A549 (cell line): ENCODE data around the gene GPR21. TPM values are rescaled to one million over a fixed set of nuclear protein-coding genes. Genes with fewer than 3 reads are reported as not detected.

Experiments used
- ATAC-seq, 2 experiments: fragments of 200-7000 bp in 1 of 2; fragments of >200 bp in 1 of 2; cut with Nextera tagmentation in 1 of 2; cut with Tn5 transposase in 1 of 2; 3 replicates each; pipeline versions ENCODE4 v1.8.0 to v1.9.1; 2018 to 2020; ENCODE audit warnings: mild to moderate bottlenecking in 1 of 2, moderate library complexity in 1 of 2
- CTCF ChIA-PET: fragments of 300-600 bp; sonication (Branson Sonifier 250); formaldehyde crosslinking; extraction: SDS; loops from one replicate; lab custom pipeline; 2021; ENCODE audit warnings: antibody characterized with exemption, inconsistent platforms; lab: Yijun Ruan, JAX
- POLR2A ChIA-PET: fragments of 350-600 bp; formaldehyde crosslinking; extraction: SDS; loops from one replicate; lab custom pipeline; 2021; ENCODE audit warnings: antibody characterized with exemption, inconsistent platforms; lab: Yijun Ruan, JAX
- DNase-seq, 2 experiments: peaks; one replicate each; pipeline versions ENCODE4 v3.0.0 to v3.0.0-alpha.2; 2011 to 2016; ENCODE audit warnings: low read depth in 1 of 2, low spot score in 1 of 2
- FAIRE-seq: peaks from 2 replicates; lab custom pipeline; 2011; peaks lifted over from hg19 to GRCh38; lab: Jason Lieb, UNC
- H3K27ac ChIP-seq, 2 experiments: fragments of >200 bp; sonication (Bioruptor Twin); formaldehyde crosslinking; 3 replicates each; pipeline ENCODE4 v1.5.1; 2016 to 2017
- H3K4me1 ChIP-seq: fragments of >200 bp; sonication (Bioruptor Twin); formaldehyde crosslinking; 3 replicates; pipeline ENCODE4 v1.6.1; 2016
- H3K4me2 ChIP-seq: fragments of >200 bp; sonication (Bioruptor Twin); formaldehyde crosslinking; 3 replicates; pipeline ENCODE4 v1.6.1; 2016
- H3K4me3 ChIP-seq: fragments of >200 bp; sonication (Bioruptor Twin); formaldehyde crosslinking; 3 replicates; pipeline ENCODE4 v1.5.1; 2016
- H3K9me3 ChIP-seq: fragments of >200 bp; sonication (Bioruptor Twin); formaldehyde crosslinking; 3 replicates; pipeline ENCODE4 v1.6.1; 2016
- ATOH8 ChIP-seq: fragments of 250-450 bp; sonication (Bioruptor Pico); IDR thresholded peaks from 2 replicates; pipeline ENCODE4 v1.5.0; 2020; ENCODE audit warnings: low read depth, mild to moderate bottlenecking, moderate library complexity
- BHLHE40 ChIP-seq: IDR thresholded peaks from 2 replicates; pipeline ENCODE4 v1.6.1; 2012; ENCODE audit warnings: low read depth, low read length, inconsistent platforms
- CBX2 ChIP-seq: fragments of 200-600 bp; sonication (generic); IDR thresholded peaks from 2 replicates; pipeline ENCODE4 v1.6.1; 2016; ENCODE audit warnings: low read depth, mild to moderate bottlenecking, borderline replicate concordance
- CBX8 ChIP-seq: fragments of 200-600 bp; sonication (generic); IDR thresholded peaks from 2 replicates; pipeline ENCODE4 v1.6.1; 2016
- E2F6 ChIP-seq: IDR thresholded peaks from 2 replicates; pipeline ENCODE4 v1.6.1; 2012; ENCODE audit warnings: low read depth, borderline replicate concordance
- EHMT2 ChIP-seq: fragments of 200-600 bp; sonication (generic); IDR thresholded peaks from 2 replicates; pipeline ENCODE4 v1.6.1; 2016; ENCODE audit warnings: antibody characterized with exemption, low read depth, mild to moderate bottlenecking, moderate library complexity
- ELK1 ChIP-seq: fragments of 150-350 bp; IDR thresholded peaks from 2 replicates; pipeline ENCODE4 v1.6.1; 2014; ENCODE audit warnings: low read depth, mild to moderate bottlenecking, low read length
- EP300 ChIP-seq, 2 experiments: fragments of >200 bp; sonication (Bioruptor Twin); formaldehyde crosslinking; IDR thresholded peaks; 2 replicates in 1 of 2; 3 replicates in 1 of 2; pipeline ENCODE4 v1.6.1; 2016 to 2017
- FOSB ChIP-seq: fragments of 250-450 bp; sonication (Bioruptor Pico); IDR thresholded peaks from 2 replicates; pipeline ENCODE4 v1.5.0; 2020; ENCODE audit warnings: mild to moderate bottlenecking, moderate library complexity
- FOSL2 ChIP-seq, 2 experiments: fragments of 450-650 bp in 1 of 2; fragments of >200 bp in 1 of 2; sonication (Bioruptor Twin) in 1 of 2; formaldehyde crosslinking; IDR thresholded peaks; 2 replicates each; pipeline versions ENCODE4 v1.5.0 to v1.6.1; 2016 to 2020; ENCODE audit warnings: mild to moderate bottlenecking in 1 of 2, moderate library complexity in 1 of 2
- GATA3 ChIP-seq: IDR thresholded peaks from 2 replicates; pipeline ENCODE4 v1.6.1; 2012; ENCODE audit warnings: borderline replicate concordance
- HDAC2 ChIP-seq: fragments of 200-600 bp; sonication (generic); IDR thresholded peaks from 2 replicates; pipeline ENCODE4 v1.6.1; 2016
- HOXA7 ChIP-seq: fragments of 250-450 bp; sonication (Bioruptor Pico); IDR thresholded peaks from 2 replicates; pipeline ENCODE4 v1.5.0; 2020; ENCODE audit warnings: mild to moderate bottlenecking, moderate library complexity
- HOXB13 ChIP-seq: fragments of 250-450 bp; sonication (Bioruptor Pico); IDR thresholded peaks from 2 replicates; pipeline ENCODE4 v1.5.0; 2020; ENCODE audit warnings: low read depth, mild to moderate bottlenecking, moderate library complexity
- JUN ChIP-seq, 2 experiments: fragments of >200 bp; sonication (Bioruptor Twin); formaldehyde crosslinking; IDR thresholded peaks; 2 replicates in 1 of 2; 3 replicates in 1 of 2; pipeline ENCODE4 v1.6.1; 2016 to 2017
- JUNB ChIP-seq: fragments of >200 bp; sonication (Bioruptor Twin); formaldehyde crosslinking; IDR thresholded peaks from 2 replicates; pipeline ENCODE4 v1.6.1; 2016
- KDM1A ChIP-seq: fragments of 200-600 bp; sonication (generic); IDR thresholded peaks from 2 replicates; pipeline ENCODE4 v1.6.1; 2016; ENCODE audit warnings: low read depth, mild to moderate bottlenecking
- MAX ChIP-seq: IDR thresholded peaks from 2 replicates; pipeline ENCODE4 v1.6.1; 2012
- PHF8 ChIP-seq: fragments of 200-600 bp; sonication (generic); IDR thresholded peaks from 2 replicates; pipeline ENCODE4 v1.6.1; 2016; ENCODE audit warnings: low read depth, mild to moderate bottlenecking, antibody characterized with exemption, moderate library complexity, borderline replicate concordance
- POLR2A ChIP-seq: IDR thresholded peaks from 2 replicates; pipeline ENCODE4 v1.6.1; 2012; ENCODE audit warnings: mild to moderate bottlenecking, low read length
- POLR2AphosphoS2 ChIP-seq: conservative IDR thresholded peaks from 2 replicates; pipeline ENCODE4 v1.6.1; 2012; ENCODE audit warnings: low read length, improper control_type of control experiment, inconsistent platforms
- REST ChIP-seq: fragments of 200-600 bp; sonication (generic); IDR thresholded peaks from 2 replicates; pipeline ENCODE4 v1.6.1; 2016; ENCODE audit warnings: antibody characterized with exemption, mild to moderate bottlenecking, moderate library complexity
- TFCP2L1 ChIP-seq: fragments of 250-450 bp; sonication (Bioruptor Pico); IDR thresholded peaks from 2 replicates; pipeline ENCODE4 v1.5.0; 2021; ENCODE audit warnings: mild to moderate bottlenecking
- USF2 ChIP-seq: fragments of 450-650 bp; IDR thresholded peaks from 2 replicates; pipeline ENCODE4 v1.6.1; 2014; ENCODE audit warnings: antibody characterized with exemption
- WGBS: methylation state at CpG from one replicate; pipeline ENCODE4 v1.1.6; 2017; ENCODE audit errors: missing lambda C conversion rate; 5-methylcytosine and 5-hydroxymethylcytosine counted together
- polyA plus RNA-seq, 4 experiments: library from polyadenylated mRNA; depleted of rRNA in 3 of 4; stranded (reverse); fragments of >200 nt; fragmentation: RNase III in 1 of 4; extraction: RNeasy Plus Mini Kit Qiagen cat#74134 plus additional on column Dnase treatment in 1 of 4; gene quantifications; 2 replicates in 3 of 4; 3 replicates in 1 of 4; pipeline ENCODE4 v1.2.3, GENCODE V29; 2011 to 2017

The GPR21 gene
- polyA plus RNA-seq, 2 of the 4 experiments (the other 2 are of a cell fraction): 0.13 TPM; not detected in 1

GRCh38 chr9:123034881-123035510 is 1.5 kb downstream of the GPR21 start:
- H3K4me1 ChIP-seq: no peaks in the 10 kb centered on the region
- no peak overlapping the region for H3K27ac ChIP-seq
- no peak for TF ChIP-seq TFCP2L1 (CRISPR knock-in tag)
- TF ChIP-seq ELK1: no peak
- no peak for TF ChIP-seq HOXA7
- TF ChIP-seq KDM1A: no peak
- no peak for TF ChIP-seq FOSB (CRISPR knock-in tag)
- no peak for TF ChIP-seq EP300 (IDR thresholded peaks at IDR 0.05)
- no peak for TF ChIP-seq ATOH8 (CRISPR knock-in tag)
- TF ChIP-seq REST: no peak
- no peak for TF ChIP-seq HOXB13 (CRISPR knock-in tag)
- WGBS: 88% methylated on average over 13 of the region's 13 CpGs
- ChIA-PET POLR2A (no interaction called here), CTCF (no interaction called here)
- no peak overlapping the region for H3K4me2 ChIP-seq
- no peaks in the 10 kb centered on the region for H3K9me3 ChIP-seq
- FAIRE-seq: no peak
- ATAC-seq: no peak
- DNase-seq: no peak
- H3K4me3 ChIP-seq: no peak overlapping the region

- Histone ChIP-seq H3K9me3 (no peaks in the 10 kb centered on the region), H3K27ac (no peak overlapping the region), H3K4me2 (no peak overlapping the region), H3K4me3 (no peak overlapping the region), H3K4me1 (no peaks in the 10 kb centered on the region)
- DNase-seq: no peak
- ATAC-seq: no peak
- CTCF ChIA-PET: interaction anchor here (0.6 kb wide), 1 partner anchor 9 kb away, joined by 4 read pairs; no protein-coding TSS in a partner anchor
- 97% methylated on average over 2 of the region's 2 CpGs for WGBS
- FAIRE-seq: no peak
- POLR2A ChIA-PET: no interaction called here
- no peak for TF ChIP-seq FOSL2 (IDR thresholded peaks at IDR 0.05)
- no peak for TF ChIP-seq FOSL2 (CRISPR knock-in tag; IDR thresholded peaks at IDR 0.05)
- no peak for TF ChIP-seq PHF8
- no peak for TF ChIP-seq MAX
- TF ChIP-seq JUN (IDR thresholded peaks at IDR 0.05): no peak
- TF ChIP-seq CBX8: no peak
- TF ChIP-seq USF2: no peak
- TF ChIP-seq POLR2A: no peak
- TF ChIP-seq GATA3: no peak
- no peak for TF ChIP-seq HOXA7
- TF ChIP-seq HDAC2: no peak
- no peak for TF ChIP-seq EHMT2
- TF ChIP-seq REST: no peak
- no peak for TF ChIP-seq POLR2AphosphoS2
- no peak for TF ChIP-seq FOSB (CRISPR knock-in tag)
- no peak for TF ChIP-seq BHLHE40
- no peak for TF ChIP-seq CBX2
- TF ChIP-seq JUNB: no peak
- TF ChIP-seq E2F6: no peak
These were observed 2.3 kb downstream of the GPR21 start for GRCh38 chr9:123035791-123036190.
